HCT116 (cell line): ENCODE measurements around the gene MEIS1.

Experiments
- CEBPB ChIP-seq: IDR thresholded peaks from 2 replicates; pipeline ENCODE4 v1.6.1; 2012; ENCODE audit warnings: low read depth
- CTCF ChIP-seq, 3 experiments: fragments of 200-600 bp in 1 of 3; sonication (generic) in 1 of 3; IDR thresholded peaks in 2 of 3; conservative IDR thresholded peaks in 1 of 3; 2 replicates each; pipeline ENCODE4 v1.5.1; 2012 to 2017; ENCODE audit warnings: low read depth in 2 of 3, low read length in 2 of 3, antibody characterized with exemption in 1 of 3, borderline replicate concordance in 1 of 3, control low read depth in 1 of 3, mild to moderate bottlenecking in 1 of 3, mixed read lengths in 1 of 3, mixed run types in 1 of 3, moderate library complexity in 1 of 3; ENCODE audit not compliant: insufficient read depth in 1 of 3
- EZH2phosphoT487 ChIP-seq: fragments of 200-600 bp; IDR thresholded peaks from 2 replicates; pipeline ENCODE4 v1.6.1; 2018; ENCODE audit warnings: antibody characterized with exemption, borderline replicate concordance
- POLR2A ChIP-seq: IDR thresholded peaks from 2 replicates; pipeline ENCODE4 v1.7.0; 2011; ENCODE audit warnings: borderline replicate concordance; ENCODE audit not compliant: insufficient read depth, insufficient read length; ENCODE audit errors: extremely low read depth
- POLR2AphosphoS5 ChIP-seq: IDR thresholded peaks from 2 replicates; pipeline ENCODE4 v1.6.1; 2011; ENCODE audit warnings: mild to moderate bottlenecking, low read depth, low read length, moderate library complexity
- SIN3A ChIP-seq: IDR thresholded peaks from 2 replicates; pipeline ENCODE4 v1.6.1; 2012; ENCODE audit warnings: low read depth
- SP1 ChIP-seq: IDR thresholded peaks from 2 replicates; pipeline ENCODE4 v1.6.1; 2012; ENCODE audit warnings: low read depth

GRCh38 chr2:66595556-66595955 is 160.6 kb downstream of the MEIS1 start:
- TF ChIP-seq CTCF (IDR thresholded peaks at IDR 0.05 in 2 of 3, conservative IDR thresholded peaks at IDR 0.05 in 1 of 3; ENCODE audit: borderline replicate concordance in 1 of 3, insufficient read depth in 1 of 3, low read depth in 2 of 3, low read length in 2 of 3) (no peak), SP1 (no peak), EZH2phosphoT487 (no peak), POLR2AphosphoS5 (no peak), POLR2A (no peak), SIN3A (no peak), CEBPB (no peak)
